ENCODE results near the gene CASK.

Gene CASK

DNA sequence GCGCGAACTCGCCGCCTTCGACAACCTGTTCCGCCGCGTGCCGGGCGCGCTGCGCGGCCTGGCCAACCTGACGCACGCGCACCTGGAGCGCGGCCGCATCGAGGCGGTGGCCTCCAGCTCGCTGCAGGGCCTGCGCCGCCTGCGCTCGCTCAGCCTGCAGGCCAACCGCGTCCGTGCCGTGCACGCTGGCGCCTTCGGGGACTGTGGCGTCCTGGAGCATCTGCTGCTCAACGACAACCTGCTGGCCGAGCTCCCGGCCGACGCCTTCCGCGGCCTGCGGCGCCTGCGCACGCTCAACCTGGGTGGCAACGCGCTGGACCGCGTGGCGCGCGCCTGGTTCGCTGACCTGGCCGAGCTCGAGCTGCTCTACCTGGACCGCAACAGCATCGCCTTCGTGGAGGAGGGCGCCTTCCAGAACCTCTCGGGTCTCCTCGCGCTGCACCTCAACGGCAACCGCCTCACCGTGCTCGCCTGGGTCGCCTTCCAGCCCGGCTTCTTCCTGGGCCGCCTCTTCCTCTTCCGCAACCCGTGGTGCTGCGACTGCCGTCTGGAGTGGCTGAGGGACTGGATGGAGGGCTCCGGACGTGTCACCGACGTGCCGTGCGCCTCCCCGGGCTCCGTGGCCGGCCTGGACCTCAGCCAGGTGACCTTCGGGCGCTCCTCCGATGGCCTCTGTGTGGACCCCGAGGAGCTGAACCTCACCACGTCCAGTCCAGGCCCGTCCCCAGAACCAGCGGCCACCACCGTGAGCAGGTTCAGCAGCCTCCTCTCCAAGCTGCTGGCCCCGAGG is 449.2 kb downstream of the CASK start:
- Histone ChIP-seq H3K4me2 (ENCODE audit: low read depth, low read length) (no peak overlapping the region), H3K9ac (ENCODE audit: low read length) (no peak overlapping the region), H2AFZ (ENCODE audit: low read length) (no peak overlapping the region), H3K4me3 (ENCODE audit: low read length) (no peak overlapping the region), H3K36me3 (replicated peaks; ENCODE audit: insufficient read depth, low read length) (no peaks in the 10 kb centered on the region), H3F3A (ENCODE audit: insufficient read depth, low read length) (no peaks in the 10 kb centered on the region), H3K27me3 (replicated peaks; ENCODE audit: insufficient read depth, low read length) (no peaks in the 10 kb centered on the region), H3K4me1 (ENCODE audit: low read length) (no peaks in the 10 kb centered on the region), H3K27ac (ENCODE audit: low read length) (no peak overlapping the region), H3K9me3 (replicated peaks; ENCODE audit: insufficient read depth, low read length) (no peaks in the 10 kb centered on the region), H4K20me1 (ENCODE audit: insufficient read depth, low read length) (no peaks in the 10 kb centered on the region), H3K79me2 (ENCODE audit: low read length) (no peaks in the 10 kb centered on the region), H3K9me2 (replicated peaks; ENCODE audit: insufficient read depth, low read length) (no peaks in the 10 kb centered on the region)
- no peak for DNase-seq
- TF ChIP-seq CTCF (IDR thresholded peaks at IDR 0.05; ENCODE audit: low read length) (no peak), EZH2phosphoT487 (IDR thresholded peaks at IDR 0.05; ENCODE audit: low read length) (no peak), EZH2 (optimal IDR thresholded peaks at IDR 0.05; ENCODE audit: low read depth, low read length) (no peak)

- no peaks in the 10 kb centered on the region for H3K27me3 ChIP-seq (replicated peaks; ENCODE audit: insufficient read depth, low read length)
- no peaks in the 10 kb centered on the region for H3K36me3 ChIP-seq (replicated peaks; ENCODE audit: insufficient read depth, low read length)
- H4K20me1 ChIP-seq (ENCODE audit: insufficient read depth, low read length), result no peaks in the 10 kb centered on the region
- H3K9me3 ChIP-seq (replicated peaks; ENCODE audit: insufficient read depth, low read length), result no peaks in the 10 kb centered on the region
- H3F3A ChIP-seq (ENCODE audit: insufficient read depth, low read length), result no peaks in the 10 kb centered on the region
- H3K4me3 ChIP-seq (ENCODE audit: low read length), result no peak overlapping the region
- TF ChIP-seq EZH2 (optimal IDR thresholded peaks at IDR 0.05; ENCODE audit: low read depth, low read length) (no peak), EZH2phosphoT487 (IDR thresholded peaks at IDR 0.05; ENCODE audit: low read length) (no peak), CTCF (IDR thresholded peaks at IDR 0.05; ENCODE audit: low read length) (no peak)
- H3K4me1 ChIP-seq (ENCODE audit: low read length), result no peaks in the 10 kb centered on the region
- no peak overlapping the region for H3K9ac ChIP-seq (ENCODE audit: low read length)
- no peak overlapping the region for H3K4me2 ChIP-seq (ENCODE audit: low read depth, low read length)
- H3K9me2 ChIP-seq (replicated peaks; ENCODE audit: insufficient read depth, low read length), result no peaks in the 10 kb centered on the region
- no peak for DNase-seq
- H3K79me2 ChIP-seq (ENCODE audit: low read length), result no peaks in the 10 kb centered on the region
- H3K27ac ChIP-seq (ENCODE audit: low read length), result no peak overlapping the region
- no peak overlapping the region for H2AFZ ChIP-seq (ENCODE audit: low read length)
These were observed 451.0 kb downstream of the CASK start for GRCh38 chrX:41472231-41472815.

DNA sequence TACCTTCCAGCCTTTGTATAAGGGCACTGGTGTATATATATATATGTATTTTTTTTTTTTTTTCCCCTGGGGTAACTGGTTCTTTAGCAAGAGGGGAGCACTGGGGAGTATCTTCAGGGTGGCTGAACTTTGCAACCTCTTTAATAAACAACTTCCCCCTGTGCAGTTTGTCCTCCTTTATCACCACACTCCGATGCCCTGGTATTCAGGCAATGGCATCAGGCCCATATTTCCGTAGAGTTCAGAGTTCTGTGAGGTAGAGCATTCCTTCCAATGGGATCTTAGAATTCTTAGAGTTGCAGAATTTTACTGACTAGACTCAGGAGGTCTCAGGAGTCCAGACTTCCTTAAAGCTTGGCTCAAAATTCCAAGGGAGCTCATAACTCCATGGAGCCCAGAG is 451.6 kb downstream of the CASK start:
- DNase-seq, result no peak
- Histone ChIP-seq H3K9me3 (replicated peaks; ENCODE audit: insufficient read depth, low read length) (no peaks in the 10 kb centered on the region), H3K4me3 (ENCODE audit: low read length) (no peak overlapping the region), H3K9ac (ENCODE audit: low read length) (no peak overlapping the region), H3K4me2 (ENCODE audit: low read depth, low read length) (no peak overlapping the region), H3K36me3 (replicated peaks; ENCODE audit: insufficient read depth, low read length) (no peaks in the 10 kb centered on the region), H3K9me2 (replicated peaks; ENCODE audit: insufficient read depth, low read length) (no peaks in the 10 kb centered on the region), H3K27me3 (replicated peaks; ENCODE audit: insufficient read depth, low read length) (no peaks in the 10 kb centered on the region), H3K79me2 (ENCODE audit: low read length) (no peaks in the 10 kb centered on the region), H3K27ac (ENCODE audit: low read length) (no peak overlapping the region), H3F3A (ENCODE audit: insufficient read depth, low read length) (no peaks in the 10 kb centered on the region), H3K4me1 (ENCODE audit: low read length) (no peaks in the 10 kb centered on the region), H4K20me1 (ENCODE audit: insufficient read depth, low read length) (no peaks in the 10 kb centered on the region), H2AFZ (ENCODE audit: low read length) (no peak overlapping the region)
- TF ChIP-seq EZH2 (optimal IDR thresholded peaks at IDR 0.05; ENCODE audit: low read depth, low read length) (no peak), CTCF (IDR thresholded peaks at IDR 0.05; ENCODE audit: low read length) (no peak), EZH2phosphoT487 (IDR thresholded peaks at IDR 0.05; ENCODE audit: low read length) (no peak)
